NCI-H2081 (cell line): ENCODE measurements around the gene FGF7.
"Not testable (repeated sequence)": the region's sequence is repeated elsewhere in the genome, so short reads cannot be mapped to it uniquely, and the experiment has no call there.

ENCODE experiments used
- DNase-seq, 2 experiments: peaks; one replicate each; lab custom pipeline; 2025; lab: John Stamatoyannopoulos, UW

FGF7 gene

DNA sequence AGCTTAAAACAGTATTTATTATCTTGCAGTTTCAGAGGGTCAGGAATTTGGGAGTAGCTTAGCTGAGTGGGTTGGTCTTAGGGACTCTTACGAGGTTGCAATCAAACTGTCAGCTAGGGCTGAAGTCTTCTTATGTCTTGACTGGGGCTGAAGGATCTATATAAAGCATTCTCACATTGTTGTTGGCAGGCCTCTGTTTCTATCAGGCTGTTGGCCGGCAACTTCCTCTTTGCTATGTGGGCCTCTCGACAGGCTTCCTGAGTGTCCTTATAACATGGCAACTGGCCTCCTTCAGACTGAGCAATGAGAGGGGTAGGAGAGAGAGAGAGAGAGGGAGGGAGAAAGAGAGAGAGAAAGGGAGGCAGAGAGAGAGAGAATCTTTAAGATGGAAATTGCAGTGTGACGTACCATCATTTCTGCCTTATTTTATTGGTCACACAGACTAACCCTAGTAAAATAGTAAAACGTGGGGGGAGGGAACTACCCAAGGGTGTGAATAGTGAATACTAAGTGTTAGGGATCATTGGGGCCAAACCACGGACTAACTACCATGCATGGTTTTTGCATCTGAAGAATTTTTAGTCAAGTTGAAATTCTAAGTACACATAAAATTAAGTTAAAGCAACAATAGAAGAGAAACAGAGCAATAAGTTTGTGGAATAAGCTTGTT lies 16.1 kb downstream of the FGF7 start:
- DNase-seq = no peak

DNA sequence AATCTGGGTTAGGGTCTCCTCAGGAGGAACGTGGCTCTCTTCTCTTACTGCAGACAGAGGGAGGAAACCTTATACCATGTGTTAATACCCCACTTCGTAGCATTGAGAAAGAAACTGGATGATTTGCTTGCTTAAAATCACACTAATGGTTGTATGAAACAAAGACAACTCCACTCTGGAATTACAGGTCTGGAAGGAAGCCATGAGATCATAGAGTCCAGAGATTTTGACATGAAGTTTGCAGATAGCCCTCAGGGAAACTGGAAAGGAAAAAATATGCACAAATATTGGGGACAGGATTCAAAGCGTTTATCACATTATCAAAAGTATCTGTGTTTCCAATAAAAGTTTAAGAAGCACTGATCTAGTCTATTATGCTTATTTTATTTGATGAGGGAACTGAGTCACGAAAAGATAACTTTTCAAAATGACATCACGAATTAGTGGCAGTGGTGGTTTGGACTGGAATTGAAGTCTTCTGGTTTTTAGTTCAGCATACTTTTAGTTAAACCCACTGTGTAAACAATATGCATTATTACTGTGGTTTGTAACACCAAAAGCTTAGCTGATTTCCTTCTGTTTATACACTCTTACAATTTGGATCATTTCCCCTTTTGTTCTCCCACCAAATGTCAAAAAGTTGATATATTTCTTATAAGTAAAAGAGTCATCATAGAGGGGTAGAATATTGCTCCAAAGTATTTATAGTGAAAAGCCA lies 16.8 kb downstream of the FGF7 start:
- DNase-seq = no peak

DNA sequence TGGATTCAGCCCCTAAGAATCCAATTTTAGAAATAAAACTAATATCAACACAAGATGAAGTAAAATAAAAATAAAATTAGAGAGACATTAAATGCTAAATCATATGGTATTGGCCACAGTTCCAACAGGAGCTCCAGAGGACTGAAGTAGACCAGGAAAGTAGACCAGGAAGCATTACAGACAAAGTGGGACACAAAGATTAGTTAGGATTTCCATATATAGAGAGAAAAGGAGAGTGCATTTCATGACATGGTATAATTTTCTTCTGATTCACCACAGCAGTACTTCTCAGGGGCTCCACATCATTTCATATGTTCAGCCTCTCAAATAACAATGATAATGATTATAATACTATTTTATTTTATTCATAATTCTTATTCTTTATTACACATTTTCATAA lies 18.3 kb downstream of the FGF7 start:
- DNase-seq = no peak

DNA sequence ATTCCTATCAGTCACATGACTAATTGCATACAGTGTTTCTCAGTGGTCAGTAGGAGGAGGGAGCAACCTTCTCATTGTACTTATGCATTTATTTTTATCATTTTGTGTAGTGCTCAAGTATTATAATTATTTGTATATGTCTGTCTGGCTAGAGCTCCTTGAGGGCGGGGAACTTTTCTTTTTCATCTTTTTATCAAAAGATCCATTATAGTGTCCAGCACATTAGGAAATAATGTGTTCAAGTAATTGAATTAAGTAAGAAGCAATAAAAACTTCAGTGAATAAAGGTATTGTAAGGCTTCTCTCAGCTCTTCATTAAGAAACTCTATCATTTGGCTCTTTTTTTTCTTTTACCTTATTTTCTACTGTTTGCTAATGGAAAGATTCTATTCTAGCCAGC lies 18.8 kb downstream of the FGF7 start:
- DNase-seq = no peak

DNA sequence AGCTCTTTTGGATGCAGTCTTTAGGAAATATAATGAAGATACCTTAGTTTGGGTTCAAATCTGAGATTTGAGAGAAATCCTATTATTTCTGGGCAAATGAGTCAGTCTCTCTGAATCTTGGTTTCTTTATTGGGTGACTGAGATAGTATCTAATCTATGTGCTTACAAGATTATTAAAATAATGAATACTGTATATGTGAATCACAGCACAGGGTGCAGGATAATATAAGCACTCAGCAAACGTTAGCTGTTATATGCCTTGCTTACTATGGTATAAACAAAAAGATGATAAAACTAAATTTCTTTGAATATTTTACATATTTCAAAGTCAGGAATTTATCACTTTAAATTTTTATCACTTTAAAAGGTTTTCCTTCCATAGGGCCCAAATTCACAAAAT lies 29.6 kb downstream of the FGF7 start:
- DNase-seq = no peak

DNA sequence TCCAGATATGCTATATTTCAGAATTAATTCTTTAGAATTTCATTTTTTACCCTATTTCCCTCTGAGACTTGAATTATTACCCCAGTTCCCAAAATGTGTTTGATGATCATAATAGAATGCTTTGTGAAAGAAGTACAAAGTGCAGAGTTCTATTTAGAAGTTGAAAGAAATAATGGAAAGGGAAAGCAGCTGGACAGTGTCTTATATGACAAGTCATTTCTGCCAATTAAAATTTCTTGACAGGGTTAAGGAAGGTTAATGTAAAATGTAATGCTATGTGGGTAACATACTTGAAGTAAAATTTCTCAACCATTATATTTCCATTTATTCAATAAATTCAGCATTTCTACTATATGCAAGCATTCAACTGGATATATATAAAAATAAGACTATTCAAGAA lies 33.1 kb downstream of the FGF7 start:
- no peak for DNase-seq

DNA sequence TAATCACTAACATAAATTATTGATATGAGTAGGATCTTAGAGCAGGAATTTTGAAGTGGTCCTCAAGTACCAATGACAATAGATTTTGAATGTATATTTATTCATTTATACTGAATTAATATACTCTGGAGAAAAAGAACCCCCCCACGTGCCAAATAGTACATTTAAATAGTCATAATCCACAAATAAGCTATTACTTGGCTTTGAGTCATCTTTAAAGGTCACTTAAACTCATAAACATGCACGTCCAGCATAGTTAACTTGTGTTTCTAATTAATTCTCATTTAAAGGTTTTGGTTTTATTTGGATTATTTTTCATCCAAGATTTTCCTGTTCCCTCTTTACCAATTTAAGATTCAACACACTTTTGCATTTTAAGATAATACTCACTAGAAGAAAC lies 35.1 kb downstream of the FGF7 start:
- DNase-seq = no peak

DNA sequence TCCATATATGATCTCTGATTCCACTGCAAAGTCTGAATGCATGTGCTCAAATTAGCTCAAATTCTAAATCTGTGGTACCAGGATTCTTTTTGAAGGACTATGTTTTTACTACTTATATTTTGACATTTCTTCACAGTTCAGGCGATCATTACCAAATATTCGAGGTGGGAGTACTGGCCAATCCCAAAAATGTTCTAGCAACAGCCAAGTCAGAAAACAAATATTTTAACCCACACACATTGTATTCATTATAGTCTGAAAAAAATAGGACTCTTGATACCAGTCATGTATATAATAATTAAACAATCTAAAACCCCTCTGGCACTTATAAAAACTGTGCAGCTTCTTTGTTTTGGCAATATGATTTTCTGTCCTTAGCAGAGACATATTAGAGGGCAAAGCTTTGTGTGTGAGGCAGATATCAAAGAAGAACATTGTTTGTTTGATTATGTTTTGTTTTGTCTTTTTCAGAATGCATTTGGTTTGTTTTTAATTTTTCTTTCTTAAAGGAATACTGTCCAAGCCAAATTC lies 37.4 kb downstream of the FGF7 start:
- DNase-seq = no peak

DNA sequence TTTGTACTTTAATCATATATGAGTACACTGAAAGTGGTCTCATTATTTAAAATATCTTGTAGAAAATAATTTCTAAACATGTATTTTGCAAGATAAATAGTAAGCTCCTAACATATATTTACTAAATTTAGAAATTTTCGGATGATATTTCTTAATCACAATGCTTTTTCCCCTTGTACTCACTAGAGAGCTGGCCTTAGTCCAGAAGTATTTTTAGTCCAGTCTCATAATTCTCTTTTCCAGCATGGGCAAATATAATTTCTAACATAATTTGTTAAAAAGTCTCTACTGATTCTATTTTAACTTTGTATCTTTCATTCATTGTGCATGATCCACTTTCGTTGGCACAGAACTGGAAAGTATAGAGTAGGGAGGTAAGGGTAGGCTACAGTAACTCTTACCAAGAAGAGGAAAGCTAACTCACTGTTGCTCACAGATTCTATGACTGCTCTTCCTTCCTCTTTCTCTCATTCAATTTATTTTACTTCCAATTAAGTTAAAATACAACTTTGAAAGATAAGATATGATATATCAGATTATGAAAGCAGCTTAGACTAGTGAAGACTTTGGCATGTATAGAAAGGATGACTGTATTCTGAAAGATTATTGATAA lies 39.3 kb downstream of the FGF7 start:
- no peak for DNase-seq

DNA sequence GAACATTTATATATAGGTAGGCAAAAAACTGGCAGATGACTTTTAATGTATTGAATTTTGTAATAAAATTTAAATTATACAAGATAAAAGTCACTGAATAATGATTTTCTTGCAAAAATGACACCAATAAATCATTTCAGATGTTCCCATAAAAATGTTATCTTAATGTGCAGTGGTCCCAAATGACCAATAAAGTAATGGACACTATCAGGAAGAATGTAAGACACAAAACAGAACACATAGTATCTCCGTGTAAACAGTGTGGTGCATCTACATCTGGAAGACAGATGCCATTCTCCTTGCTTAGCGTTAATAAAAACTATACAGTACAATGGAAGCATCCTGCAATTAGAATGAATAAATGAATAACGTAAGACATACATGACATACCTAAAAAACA lies 41.5 kb downstream of the FGF7 start:
- DNase-seq = no peak

DNA sequence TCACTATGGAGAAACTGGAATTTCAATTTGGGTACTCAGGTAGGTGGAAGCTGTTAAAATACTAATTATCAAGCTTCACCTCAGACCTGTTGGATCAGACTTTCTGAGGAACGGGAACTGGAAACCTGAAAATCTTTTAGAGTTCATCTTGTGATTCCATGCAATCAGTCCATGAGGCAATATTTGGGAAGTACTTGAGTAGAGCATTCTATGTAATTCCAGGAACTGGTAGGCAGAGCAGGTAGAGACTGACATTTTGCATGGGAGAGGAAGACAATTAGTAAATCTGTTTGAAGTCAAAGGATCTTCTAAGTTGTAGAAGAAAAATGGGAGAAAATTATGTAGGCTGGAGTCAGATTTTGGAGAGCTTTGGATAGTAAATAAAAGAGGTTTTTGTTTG lies 43.1 kb downstream of the FGF7 start:
- DNase-seq = no peak

DNA sequence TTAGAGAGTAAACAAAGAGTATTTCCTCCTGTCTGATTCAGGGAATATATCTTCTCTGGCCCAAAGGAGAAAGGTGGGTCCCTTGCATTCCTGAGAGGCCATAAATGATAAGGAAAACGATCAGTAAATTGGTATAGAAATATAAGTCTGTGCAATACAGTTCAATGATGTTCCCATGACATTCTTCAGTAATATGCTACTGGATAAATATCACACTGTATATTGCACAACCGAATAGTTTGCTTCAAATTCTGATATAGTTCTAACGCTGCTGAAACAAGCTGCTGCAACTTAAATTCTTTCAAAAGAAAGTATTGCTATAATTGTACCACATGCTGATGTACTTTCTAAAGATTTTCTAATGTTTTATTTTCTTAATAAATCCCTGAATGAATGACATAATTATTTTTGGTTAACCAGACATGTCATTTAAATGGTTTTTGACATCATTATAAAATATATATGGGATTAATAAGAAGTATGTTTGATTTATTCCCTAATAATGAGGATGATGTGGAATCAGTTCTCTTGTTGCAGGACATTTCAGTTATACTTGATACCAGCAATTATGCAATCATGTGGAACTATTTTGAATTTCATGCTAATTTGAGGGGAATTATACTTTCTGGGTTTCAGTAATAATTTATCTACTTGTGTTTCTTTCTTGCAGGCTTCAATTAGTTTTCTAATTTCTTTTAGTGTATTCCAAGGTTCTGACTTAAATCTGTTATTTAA lies 44.9 kb downstream of the FGF7 start:
- no peak for DNase-seq

DNA sequence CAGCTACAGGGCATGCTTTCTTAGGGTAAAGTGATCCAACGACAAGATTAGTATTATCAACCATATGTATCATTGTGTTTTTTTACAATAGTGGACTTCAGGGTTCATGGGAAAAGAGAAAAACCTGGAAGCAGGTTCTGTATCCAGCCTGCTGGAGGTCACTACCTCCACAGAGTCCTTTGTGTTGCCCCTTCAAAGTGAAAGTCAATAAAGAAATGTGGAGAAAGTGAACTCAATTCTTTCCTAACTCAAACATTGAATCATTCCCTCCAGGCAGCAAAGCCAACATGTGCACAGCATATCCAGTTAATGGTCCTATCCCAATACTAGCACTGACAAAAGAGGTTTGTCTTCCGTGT lies 45.4 kb downstream of the FGF7 start:
- DNase-seq = no peak

DNA sequence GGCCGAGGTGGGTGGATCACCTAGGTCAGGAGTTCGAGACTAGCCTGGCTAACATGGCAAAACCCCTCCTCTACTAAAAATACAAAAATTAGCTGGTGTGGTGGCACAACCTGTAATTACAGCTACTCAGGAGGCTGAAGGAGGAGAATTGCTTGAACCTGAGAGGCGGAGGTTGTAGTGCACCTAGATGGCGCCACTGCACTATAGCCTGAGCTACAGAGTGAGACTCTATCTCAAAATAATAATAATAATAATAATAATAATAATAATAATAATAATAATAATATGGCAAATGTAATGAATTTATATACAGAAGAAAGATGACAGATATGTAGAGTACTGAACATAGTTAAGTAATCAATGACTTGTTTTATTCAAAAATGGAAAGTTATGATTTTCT lies 48.2 kb downstream of the FGF7 start:
- DNase-seq = not testable (repeated sequence)

DNA sequence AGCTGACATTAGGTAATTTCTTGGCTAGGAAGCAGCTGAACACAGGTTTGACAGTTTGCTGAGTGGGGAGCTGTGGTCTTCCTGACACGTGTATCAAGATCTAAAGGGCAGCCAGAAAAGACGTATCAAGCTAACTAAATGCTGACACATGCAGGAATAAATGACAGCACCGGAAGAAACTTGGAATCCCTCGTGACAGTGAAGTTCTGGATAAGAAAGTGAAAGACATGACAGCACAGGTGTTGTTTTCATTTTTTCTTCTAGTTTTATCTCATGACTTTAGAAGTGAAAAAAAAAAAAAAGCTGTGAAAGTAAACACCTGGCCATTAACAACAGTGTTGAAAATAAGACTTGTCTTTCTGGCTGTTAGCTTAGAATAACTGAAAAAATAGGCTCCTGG lies 48.7 kb downstream of the FGF7 start:
- DNase-seq = no peak

DNA sequence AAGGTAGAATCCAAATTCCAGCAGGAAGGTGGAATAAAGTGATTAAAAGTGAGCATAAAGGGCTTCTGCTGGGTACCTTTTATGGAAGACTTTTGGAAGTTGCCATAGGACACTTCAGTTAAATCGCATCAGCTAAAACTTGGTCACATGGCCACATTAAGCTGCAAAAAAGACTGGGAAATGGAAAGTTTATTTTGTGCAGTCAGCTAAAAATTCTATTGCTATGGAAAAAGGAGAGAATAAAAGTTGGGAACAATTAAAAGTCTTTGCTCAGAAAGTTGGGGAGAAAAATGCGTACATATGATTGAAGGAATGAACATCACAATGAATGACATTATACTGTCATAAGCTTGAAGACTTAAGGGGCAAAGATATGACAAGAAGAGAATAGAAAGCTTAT lies 49.3 kb downstream of the FGF7 start:
- DNase-seq = no peak

DNA sequence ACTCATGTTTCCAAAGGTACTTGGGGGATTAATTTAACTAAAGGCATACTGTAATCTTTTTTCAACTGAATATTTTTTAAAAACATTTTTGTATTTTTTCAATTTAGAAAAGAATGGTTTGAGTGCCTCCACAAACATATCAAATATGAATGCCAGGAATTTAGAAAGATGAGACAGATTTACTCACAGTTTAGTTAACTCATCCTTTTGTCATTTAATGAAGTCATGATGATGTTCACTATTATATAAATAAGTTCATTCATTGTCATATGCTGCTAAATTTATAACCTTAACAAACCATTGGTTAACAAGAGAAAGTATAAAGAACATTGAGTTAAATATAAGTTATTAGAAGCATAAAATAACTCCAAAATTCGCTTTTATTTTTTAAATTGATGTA lies 50.0 kb downstream of the FGF7 start:
- DNase-seq = no peak

DNA sequence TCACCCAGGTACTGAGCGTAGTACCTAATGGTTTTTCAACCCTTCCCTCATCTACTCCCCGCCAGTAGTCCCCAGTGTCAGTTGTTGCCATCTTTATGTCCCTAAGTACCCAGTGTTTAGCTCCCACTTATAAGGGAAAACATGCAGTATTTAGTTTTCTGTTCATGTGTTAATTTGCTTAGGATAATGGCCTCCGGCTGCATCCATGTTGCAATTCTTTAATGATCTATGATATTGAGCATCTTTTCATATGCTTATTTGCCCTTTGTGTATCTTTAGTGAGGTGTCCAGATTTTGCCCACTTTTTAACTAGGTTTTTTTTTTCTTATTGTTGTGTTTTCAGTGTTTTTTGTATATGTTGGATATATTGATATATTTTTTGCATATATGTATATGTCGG lies 55.0 kb downstream of the FGF7 start:
- not testable (repeated sequence) for DNase-seq

DNA sequence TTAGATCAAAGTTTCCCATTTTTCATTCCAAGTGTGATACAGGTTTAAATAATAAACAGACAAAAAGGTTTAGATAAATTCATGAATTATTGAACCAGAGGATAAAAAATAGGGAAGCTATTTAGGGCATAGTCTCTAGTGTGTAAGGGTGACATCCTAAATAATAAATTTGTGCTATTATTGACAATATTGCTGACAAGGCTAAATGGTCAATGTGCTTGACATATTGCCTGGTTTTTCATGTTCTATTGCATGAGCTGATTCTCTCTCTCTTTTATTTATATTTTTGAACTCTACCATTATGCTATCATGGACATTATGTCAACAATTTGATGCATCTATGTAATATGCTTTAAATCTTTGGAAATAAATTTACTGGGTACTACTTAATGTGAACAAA lies 55.9 kb downstream of the FGF7 start:
- not testable (repeated sequence) for DNase-seq

DNA sequence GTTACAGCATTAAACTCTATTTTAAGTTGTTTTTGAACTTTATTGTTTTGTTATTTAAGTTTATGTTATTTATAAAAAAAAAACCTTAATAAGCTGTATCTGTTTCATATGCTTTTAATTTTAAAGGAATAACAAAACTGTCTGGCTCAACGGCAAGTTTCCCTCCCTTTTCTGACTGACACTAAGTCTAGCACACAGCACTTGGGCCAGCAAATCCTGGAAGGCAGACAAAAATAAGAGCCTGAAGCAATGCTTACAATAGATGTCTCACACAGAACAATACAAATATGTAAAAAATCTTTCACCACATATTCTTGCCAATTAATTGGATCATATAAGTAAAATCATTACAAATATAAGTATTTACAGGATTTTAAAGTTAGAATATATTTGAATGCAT lies 62.4 kb downstream of the FGF7 start:
- DNase-seq = not testable (repeated sequence)

DNA sequence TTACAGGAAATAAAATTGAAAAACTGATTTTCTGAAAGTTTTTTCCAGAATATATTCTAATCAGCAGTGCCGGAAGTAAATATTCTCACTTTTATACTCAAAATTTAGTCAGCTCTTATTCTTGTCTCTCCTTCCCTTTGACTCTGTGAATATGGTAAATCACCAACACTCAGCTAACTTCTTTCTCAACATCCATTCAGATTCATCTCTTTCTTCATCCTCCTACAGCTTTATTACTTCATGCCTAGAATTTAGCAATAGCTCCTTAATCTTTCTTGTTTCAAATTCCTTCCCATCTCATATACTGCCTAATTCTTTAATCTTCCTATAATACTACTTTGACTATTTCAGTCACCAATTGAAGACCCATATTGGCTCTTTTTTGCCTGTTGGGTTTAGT lies 67.9 kb downstream of the FGF7 start:
- DNase-seq = no peak

DNA sequence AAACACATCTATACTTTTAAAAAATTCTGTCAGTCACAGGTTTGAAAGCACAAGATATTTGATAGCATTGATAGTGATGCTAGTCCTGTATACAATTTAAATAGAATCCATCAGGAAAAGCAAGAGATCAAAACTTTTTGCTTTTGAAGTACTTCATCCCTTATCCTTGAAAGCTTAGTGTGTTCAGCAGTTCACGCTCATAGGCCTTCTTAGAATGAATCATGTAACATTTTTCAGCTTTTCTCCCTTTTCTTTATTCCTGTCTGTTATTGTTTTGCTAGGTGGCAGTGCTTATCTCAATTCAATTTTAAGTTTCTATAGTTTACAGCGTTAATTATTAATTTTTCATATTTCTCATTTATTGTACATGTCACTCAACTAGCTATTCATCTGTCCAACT lies 69.1 kb downstream of the FGF7 start:
- no peak for DNase-seq

DNA sequence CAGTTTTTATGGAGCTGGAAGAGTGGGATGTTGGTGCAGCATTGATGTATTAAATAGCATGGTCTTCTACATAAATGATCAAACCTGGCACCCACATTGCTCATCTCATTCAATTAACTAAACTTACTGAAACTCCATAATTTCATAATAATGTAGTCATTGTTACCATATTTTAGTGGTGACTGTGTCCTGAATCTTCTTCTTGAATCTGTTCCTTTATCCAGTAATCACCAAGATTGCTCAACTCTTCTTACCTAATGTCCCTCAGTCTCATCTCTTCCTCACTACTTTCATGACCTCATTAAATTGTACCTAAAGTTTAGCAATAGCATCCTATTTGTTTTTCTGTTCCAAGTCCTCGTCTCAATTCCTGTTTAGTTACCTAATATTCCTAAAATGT lies 69.8 kb downstream of the FGF7 start:
- no peak for DNase-seq
